Naive thymus-derived CD8-positive, alpha-beta T cell (primary cell): Measurements from ENCODE around the gene CUX1. TPM values are rescaled to one million over a fixed set of nuclear protein-coding genes. Genes with fewer than 3 reads are reported as not detected.
A peak's percentile ranks its signal among the peaks of the same experiment; 100 is the strongest.

Experiments used
- ATAC-seq, 2 donors: fragments of 150-1000 bp; cut with Tn5 transposase in 1 of 2; sonication (Bioruptor Pico), chemical (Tn5 transposase) in 1 of 2; 1 replicate in 1 of 2; 2 replicates in 1 of 2; pipeline ENCODE4 v1.10.0; 2021; ENCODE audit warnings: mild to moderate bottlenecking in 2 of 2, moderate library complexity in 2 of 2
- POLR2A ChIA-PET: fragments of 350-600 bp; sonication (Branson Sonifier 250); formaldehyde crosslinking; loops from one replicate; lab custom pipeline; 2021; ENCODE audit warnings: antibody characterized with exemption; lab: Charles Lee
- DNase-seq, 10 donors: peaks; one replicate each; pipeline versions ENCODE4 v3.0.0 to v3.0.0-alpha.2; 2020 to 2022
- H3K27ac Mint-ChIP-seq, 10 donors: one replicate each; pipeline ENCODE4 v1.8.0; 2020 to 2022; ENCODE audit warnings: mild to moderate bottlenecking in 10 of 10, mixed read lengths in 10 of 10, moderate library complexity in 4 of 10, inconsistent platforms in 1 of 10
- H3K27me3 Mint-ChIP-seq, 5 donors: one replicate each; pipeline ENCODE4 v1.8.0; 2021 to 2022; ENCODE audit warnings: mixed read lengths in 5 of 5
- H3K36me3 Mint-ChIP-seq, 3 donors: one replicate each; pipeline ENCODE4 v1.8.0; 2020 to 2022; ENCODE audit warnings: mixed read lengths in 3 of 3, mild to moderate bottlenecking in 2 of 3, inconsistent platforms in 1 of 3
- H3K4me1 Mint-ChIP-seq, 4 donors: one replicate each; pipeline ENCODE4 v1.8.0; 2021 to 2022; ENCODE audit warnings: mixed read lengths in 4 of 4
- H3K4me3 Mint-ChIP-seq, 10 donors: one replicate each; pipeline ENCODE4 v1.8.0; 2020 to 2022; ENCODE audit warnings: mild to moderate bottlenecking in 10 of 10, mixed read lengths in 10 of 10, moderate library complexity in 6 of 10, inconsistent platforms in 1 of 10
- H3K9me3 Mint-ChIP-seq, 9 donors: one replicate each; pipeline ENCODE4 v1.8.0; 2020 to 2022; ENCODE audit warnings: mixed read lengths in 9 of 9, mild to moderate bottlenecking in 3 of 9, inconsistent platforms in 1 of 9, moderate library complexity in 1 of 9
- polyA plus RNA-seq, 3 donors: library from polyadenylated mRNA; unstranded; fragments of 300-500 nt; fragmentation: Illumina TruSeq; gene quantifications; one replicate each; pipeline ENCODE4 v1.2.3, GENCODE V29; 2021
- total RNA-seq, 8 experiments: library from RNA in 2 of 8; stranded (reverse) in 2 of 8; gene quantifications; one replicate each; pipeline ENCODE4 v1.2.3 and lab custom pipeline; 2021 to 2026

The CUX1 gene
- total and polyA plus RNA-seq, 5 experiments from 2014 or later = 10.3 to 66.2 (median 24.1) TPM

- Mint-ChIP-seq H3K4me3 (peak overlapping the region in 1 of 10 donors; percentile 20), H3K27ac (peak overlapping the region in 2 of 10 donors; percentile 5 to 61), H3K36me3 (no peaks in the 10 kb centered on the region), H3K9me3 (no peaks in the 10 kb centered on the region), H3K27me3 (no peaks in the 10 kb centered on the region), H3K4me1 (peaks cover 16 to 25% (median 20%) of the 10 kb centered on the region in 4 donors)
- POLR2A ChIA-PET = interaction anchor here (0.6 kb wide), 2 partner anchors 111 to 694 kb away, joined by 3 to 5 read pairs; no protein-coding TSS in a partner anchor
- ATAC-seq = no peak
- DNase-seq = no peak
Measured at GRCh38 chr7:102282465-102283362, 465.3 kb downstream of the CUX1 start.

DNA sequence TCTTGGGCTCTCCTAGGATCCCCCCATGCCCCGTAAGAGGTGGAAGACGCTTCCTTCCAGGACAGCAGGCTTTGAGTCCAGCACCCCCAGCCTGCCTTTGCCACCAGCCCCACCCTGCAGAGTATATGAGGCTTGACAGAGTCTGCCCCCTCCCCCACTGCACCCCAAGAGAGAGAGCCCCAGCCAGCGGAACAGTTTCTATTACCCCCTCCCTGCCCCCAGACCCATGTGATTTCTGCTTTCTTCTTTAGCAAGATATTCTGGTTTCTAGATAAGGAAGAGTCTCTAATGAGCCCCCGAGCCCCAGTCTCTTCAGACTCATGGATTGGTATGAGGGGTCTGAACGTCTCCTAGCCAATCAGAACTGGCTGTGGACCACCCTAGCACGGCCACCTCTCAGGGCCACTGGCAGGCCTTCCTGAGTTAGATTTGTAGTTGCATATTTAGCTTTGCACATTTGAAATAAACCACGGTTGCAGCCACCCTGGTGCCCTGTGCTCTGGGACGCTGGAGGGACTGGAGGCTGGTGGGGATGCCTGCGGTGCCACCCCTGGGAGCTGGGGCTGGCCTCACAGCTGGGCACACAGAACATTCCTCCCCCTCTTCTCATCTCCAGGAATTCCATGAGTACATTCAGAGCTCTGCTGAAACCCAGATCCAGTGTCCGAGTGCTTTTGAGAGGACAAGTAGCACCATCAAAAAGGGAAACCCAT is 466.2 kb downstream of the CUX1 start:
- Mint-ChIP-seq H3K27me3 (no peaks in the 10 kb centered on the region), H3K4me1 (peaks cover 16 to 31% (median 25%) of the 10 kb centered on the region in 4 donors), H3K9me3 (no peaks in the 10 kb centered on the region), H3K4me3 (peak overlapping the region in 3 of 10 donors; percentile 7 to 70 (median 60)), H3K27ac (peak overlapping the region in 3 of 10 donors; percentile 20 to 79 (median 61)), H3K36me3 (no peaks in the 10 kb centered on the region)
- DNase-seq (no peak), ATAC-seq (no peak)
- POLR2A ChIA-PET = interaction anchor here (0.7 kb wide), 1 partner anchor 8 kb away, joined by 5 read pairs; no protein-coding TSS in a partner anchor

DNA sequence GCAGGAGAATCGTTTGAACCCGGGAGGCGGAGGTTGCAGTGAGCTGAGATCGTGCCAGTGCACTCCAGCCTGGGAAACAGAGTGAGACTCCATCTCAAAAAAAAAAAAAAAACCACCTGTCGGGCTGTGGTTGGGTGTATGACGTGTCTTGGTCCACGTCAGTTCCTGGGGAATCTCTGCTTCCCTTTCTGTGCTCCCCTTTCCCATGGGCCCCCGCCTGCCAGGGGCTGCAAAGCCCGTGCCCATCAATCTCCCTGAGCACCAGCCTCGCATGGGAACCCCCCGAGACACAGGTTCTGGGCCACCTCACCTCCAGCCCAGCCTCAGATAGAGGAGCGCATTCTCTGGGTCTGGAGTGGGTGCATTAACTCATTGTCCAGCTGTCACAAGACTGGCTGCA is 467.0 kb downstream of the CUX1 start:
- Mint-ChIP-seq H3K4me1 (peaks cover 18 to 37% (median 29%) of the 10 kb centered on the region in 4 donors), H3K27me3 (no peaks in the 10 kb centered on the region), H3K27ac (peak overlapping the region in 4 of 10 donors; percentile 45 to 65 (median 60)), H3K36me3 (no peaks in the 10 kb centered on the region), H3K9me3 (no peaks in the 10 kb centered on the region), H3K4me3 (peak overlapping the region in 9 of 10 donors; percentile 15 to 85 (median 71))
- POLR2A ChIA-PET = interaction anchor here (0.7 kb wide), 1 partner anchor 9 kb away, joined by 5 read pairs; no protein-coding TSS in a partner anchor
- peak in 1 of 2 donors; percentile 11 for ATAC-seq
- peak in 2 of 10 donors; percentile 32 to 36 for DNase-seq

GRCh38 chr7:102284891-102285539 is 467.6 kb downstream of the CUX1 start:
- no peak for DNase-seq
- POLR2A ChIA-PET = no interaction called here
- H3K27ac Mint-ChIP-seq = peak overlapping the region in 7 of 10 donors; percentile 43 to 75 (median 58)

DNA sequence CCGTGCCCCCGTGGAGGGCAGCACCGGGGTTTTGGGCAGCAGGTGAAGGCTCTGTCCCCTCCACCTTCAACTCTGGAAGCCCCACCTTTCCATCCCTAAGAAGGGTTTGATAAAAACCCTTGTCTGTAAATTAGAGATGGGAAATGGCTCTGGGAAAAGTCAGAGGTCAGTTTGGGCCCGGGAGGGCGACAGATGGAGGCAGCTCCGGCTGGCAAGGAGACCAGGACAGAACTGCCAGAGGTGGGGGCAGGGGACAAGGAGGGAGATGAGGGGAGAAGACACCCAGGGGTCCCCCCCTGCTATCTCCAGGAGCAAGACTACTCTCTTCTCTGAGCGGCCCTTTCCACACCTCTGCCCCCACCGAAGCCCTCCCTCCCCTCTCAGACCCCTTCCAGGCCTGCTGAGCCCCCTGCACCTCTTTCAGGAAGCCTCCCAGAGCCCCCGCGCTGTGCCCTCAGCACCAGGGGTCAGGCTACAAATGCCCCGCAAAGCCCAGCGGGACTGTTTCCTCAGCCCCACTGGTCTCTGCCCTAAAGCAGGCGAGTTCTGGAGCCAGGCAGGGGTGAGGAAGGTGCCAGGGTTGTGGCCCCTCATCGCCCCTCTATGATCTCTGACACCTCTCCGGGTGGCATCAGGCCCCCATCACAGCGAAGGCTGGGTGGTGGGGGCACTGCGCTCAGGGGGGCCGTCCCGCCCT is 468.3 kb downstream of the CUX1 start:
- Mint-ChIP-seq H3K4me1 (peaks cover 17 to 42% (median 30%) of the 10 kb centered on the region in 4 donors), H3K27me3 (no peaks in the 10 kb centered on the region), H3K4me3 (peak overlapping the region in 9 of 10 donors; percentile 65 to 90 (median 80)), H3K27ac (peak overlapping the region in 7 of 10 donors; percentile 20 to 75 (median 44)), H3K36me3 (no peaks in the 10 kb centered on the region), H3K9me3 (no peaks in the 10 kb centered on the region)
- ATAC-seq (peak; percentile 22 to 34), DNase-seq (peak in 1 of 10 donors; percentile 36)
- POLR2A ChIA-PET = no interaction called here

More at GRCh38 chr7:102284891-102285539, 467.6 kb downstream of the CUX1 start:
- Mint-ChIP-seq H3K27me3 (no peaks in the 10 kb centered on the region), H3K9me3 (no peaks in the 10 kb centered on the region), H3K36me3 (no peaks in the 10 kb centered on the region), H3K4me3 (peak overlapping the region; percentile 36 to 90 (median 77)), H3K4me1 (peaks cover 17 to 37% (median 28%) of the 10 kb centered on the region in 4 donors)
- ATAC-seq = no peak

GRCh38 chr7:102286237-102287110 is 469.0 kb downstream of the CUX1 start, which contains the start of gene SH2B2:
Gene SH2B2 (plus strand): TSS chr7:102286868. CDS start chr7:102300551, 13,683 bp downstream.
- Mint-ChIP-seq H3K27ac (peak within 1 kb of the TSS in 3 of 10 donors; percentile 6 to 43 (median 40)), H3K4me1 (peaks cover 20 to 49% (median 36%) of the 10 kb centered on the region in 4 donors), H3K36me3 (no peaks in the 10 kb centered on the region), H3K9me3 (no peaks in the 10 kb centered on the region), H3K4me3 (peak within 1 kb of the TSS; percentile 58 to 90 (median 80)), H3K27me3 (peaks cover 0 to under 1% (median 0%) of the 10 kb centered on the region in 5 donors)
- ATAC-seq (peak; percentile 44 to 68), DNase-seq (peak in 9 of 10 donors; percentile 24 to 71 (median 48))
- POLR2A ChIA-PET = no interaction called here

- Mint-ChIP-seq H3K27me3 (peaks cover 0 to 4% (median 0%) of the 10 kb centered on the region in 5 donors), H3K36me3 (no peaks in the 10 kb centered on the region), H3K4me1 (peaks cover 24 to 53% (median 43%) of the 10 kb centered on the region in 4 donors), H3K27ac (peak overlapping the region in 2 of 10 donors; percentile 6 to 40), H3K9me3 (no peaks in the 10 kb centered on the region), H3K4me3 (peak overlapping the region; percentile 44 to 83 (median 60))
- peak in 2 of 10 donors; percentile 25 to 27 for DNase-seq
- peak in 1 of 2 donors; percentile 12 for ATAC-seq
- POLR2A ChIA-PET = no interaction called here
Measured at GRCh38 chr7:102287111-102287980, 469.9 kb downstream of the CUX1 start.

- peak overlapping the region in 9 of 10 donors; percentile 44 to 78 (median 55) for H3K4me3 Mint-ChIP-seq
- no peaks in the 10 kb centered on the region for H3K9me3 Mint-ChIP-seq
- H3K27me3 Mint-ChIP-seq = peaks cover 0 to 4% (median 0%) of the 10 kb centered on the region in 5 donors
- DNase-seq (no peak), ATAC-seq (no peak)
- POLR2A ChIA-PET = interaction anchor here (0.6 kb wide), 1 partner anchor 486 kb away, joined by 3 read pairs; no protein-coding TSS in a partner anchor
- peak overlapping the region in 1 of 10 donors; percentile 6 for H3K27ac Mint-ChIP-seq
- no peaks in the 10 kb centered on the region for H3K36me3 Mint-ChIP-seq
- H3K4me1 Mint-ChIP-seq = peaks cover 24 to 53% (median 43%) of the 10 kb centered on the region in 4 donors
Measured at GRCh38 chr7:102287981-102288278, 470.5 kb downstream of the CUX1 start.

DNA sequence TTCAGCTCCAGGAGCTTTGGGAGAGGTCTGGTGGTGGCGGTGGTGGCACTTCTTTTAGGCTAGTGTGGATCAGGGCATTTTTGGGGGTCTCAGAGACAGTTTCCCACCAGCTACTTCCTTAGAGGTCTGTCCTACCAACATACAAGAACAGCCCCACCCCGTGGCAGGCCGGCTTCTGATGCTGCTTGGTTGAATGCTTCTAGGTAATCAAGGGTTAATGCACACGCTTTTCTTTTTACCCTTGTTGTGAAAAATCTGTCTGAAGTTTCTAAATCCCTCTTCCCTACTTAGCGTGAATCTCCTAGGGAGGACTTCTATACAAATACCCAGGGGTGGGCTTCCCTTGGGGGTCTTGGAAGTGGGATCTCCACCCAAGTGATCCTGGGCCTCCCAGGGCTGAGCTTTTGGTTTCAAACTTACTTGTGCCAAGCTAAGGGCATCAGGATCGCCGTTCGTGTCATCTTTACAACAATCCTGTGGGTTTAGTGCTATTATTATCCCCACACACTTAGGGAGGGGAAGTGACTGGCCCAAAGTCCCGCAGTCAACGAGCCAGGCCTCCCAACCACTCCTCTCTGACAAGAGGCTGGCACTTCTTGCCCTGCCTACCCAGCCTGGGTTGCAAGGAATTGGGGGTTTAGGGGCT is 471.0 kb downstream of the CUX1 start:
- ATAC-seq = no peak
- Mint-ChIP-seq H3K27ac (peak overlapping the region in 3 of 10 donors; percentile 13 to 67 (median 40)), H3K27me3 (peaks cover 0 to 4% (median 0%) of the 10 kb centered on the region in 5 donors), H3K9me3 (no peaks in the 10 kb centered on the region), H3K36me3 (no peaks in the 10 kb centered on the region), H3K4me3 (peak overlapping the region; percentile 44 to 84 (median 68)), H3K4me1 (peaks cover 24 to 51% (median 43%) of the 10 kb centered on the region in 4 donors)
- DNase-seq = no peak
- POLR2A ChIA-PET = interaction anchor here (0.6 kb wide), 1 partner anchor 486 kb away, joined by 3 read pairs; no protein-coding TSS in a partner anchor
